ENCODE data around the gene SHH.

Gene SHH

GRCh38 chr7:155811895-155812761 lies at the start of gene SHH:
TSS of gene SHH (minus strand) at chr7:155812463. CDS start at chr7:155812122, 341 bp downstream.
- H3K27ac ChIP-seq: no peak within 1 kb of the TSS
- TF ChIP-seq ZFX (IDR thresholded peaks at IDR 0.05) (no peak), CTCF (conservative IDR thresholded peaks at IDR 0.05) (no peak)

- no peak overlapping the region for H3K27ac ChIP-seq
- no peak for TF ChIP-seq CTCF (conservative IDR thresholded peaks at IDR 0.05)
- no peak for TF ChIP-seq ZFX (IDR thresholded peaks at IDR 0.05)
These were observed 49.2 kb upstream of the SHH start for GRCh38 chr7:155861480-155861868.

GRCh38 chr7:155860840-155861479 lies 48.7 kb upstream of the SHH start:
- TF ChIP-seq CTCF (conservative IDR thresholded peaks at IDR 0.05) (no peak), ZFX (IDR thresholded peaks at IDR 0.05) (no peak)

GRCh38 chr7:155860461-155860839 lies 48.2 kb upstream of the SHH start:
- TF ChIP-seq CTCF (conservative IDR thresholded peaks at IDR 0.05): no peak
- no peak overlapping the region for H3K27ac ChIP-seq

More at GRCh38 chr7:155860840-155861479, 48.7 kb upstream of the SHH start:
- H3K27ac ChIP-seq: no peak overlapping the region

GRCh38 chr7:155858521-155859061 lies 46.3 kb upstream of the SHH start:
- no peak overlapping the region for H3K27ac ChIP-seq
- TF ChIP-seq ZFX (IDR thresholded peaks at IDR 0.05) (no peak), CTCF (conservative IDR thresholded peaks at IDR 0.05) (no peak)

- H3K27ac ChIP-seq: no peak overlapping the region
- TF ChIP-seq CTCF (conservative IDR thresholded peaks at IDR 0.05) (no peak), ZFX (IDR thresholded peaks at IDR 0.05) (no peak)
These were observed 44.9 kb upstream of the SHH start for GRCh38 chr7:155857141-155857540.

GRCh38 chr7:155856656-155857055 lies 44.4 kb upstream of the SHH start:
- TF ChIP-seq ZFX (IDR thresholded peaks at IDR 0.05) (no peak), CTCF (conservative IDR thresholded peaks at IDR 0.05) (no peak)

More at GRCh38 chr7:155856656-155857055, 44.4 kb upstream of the SHH start:
- H3K27ac ChIP-seq: no peak overlapping the region

Measured in C4-2B (cell line).